ENCODE results near the gene PAX7.

GRCh38 chr1:18652791-18653190 lies 22.1 kb downstream of the PAX7 start:
- TF ChIP-seq ZNF436 (CRISPR knock-in tag; IDR thresholded peaks at IDR 0.05) (no peak), JUND (IDR thresholded peaks at IDR 0.05; ENCODE audit: borderline replicate concordance, low read depth, low read length) (no peak), JUND (tag; IDR thresholded peaks at IDR 0.05; ENCODE audit: borderline replicate concordance, low read depth, low read length) (no peak), SIN3A (IDR thresholded peaks at IDR 0.05; ENCODE audit: borderline replicate concordance in 2 of 2, control insufficient read depth in 1 of 2, low read depth in 2 of 2, low read length in 2 of 2) (no peak), MAX (CRISPR knock-in tag; IDR thresholded peaks at IDR 0.05) (no peak), CTCF (IDR thresholded peaks at IDR 0.05 in 2 of 3, conservative IDR thresholded peaks at IDR 0.05 in 1 of 3; ENCODE audit: insufficient read depth in 2 of 3, low read depth in 1 of 3, low read length in 3 of 3) (no peak), MECOM (CRISPR knock-in tag; IDR thresholded peaks at IDR 0.05) (no peak), POLR2A (conservative IDR thresholded peaks at IDR 0.05) (no peak), IFI16 (CRISPR knock-in tag; IDR thresholded peaks at IDR 0.05) (no peak)
